CD14-positive monocyte (primary cell): ENCODE results near the gene SNPH. TPM values are rescaled to one million over a fixed set of nuclear protein-coding genes. Genes with fewer than 3 reads are reported as not detected.

Source experiments
- DNase-seq, 3 donors: peaks; one replicate each; pipeline ENCODE4 v3.0.0-alpha.2; 2011 to 2022
- H2AFZ ChIP-seq: 2 replicates; pipeline ENCODE4 v1.6.0; 2012; ENCODE audit warnings: mild to moderate bottlenecking, low read depth, low read length, inconsistent platforms; ENCODE audit not compliant: insufficient read depth, poor library complexity, severe bottlenecking
- H3K27ac ChIP-seq, 2 donors: 1 replicate in 1 of 2; 2 replicates in 1 of 2; pipeline ENCODE4 v1.5.1; 2012 to 2013; ENCODE audit warnings: low read length in 2 of 2, control low read depth in 1 of 2, inconsistent platforms in 1 of 2, low read depth in 1 of 2, mild to moderate bottlenecking in 1 of 2
- H3K27me3 ChIP-seq, 2 donors: one replicate each; pipeline versions ENCODE4 v1.6.0 to v1.6.1; 2011 to 2013; ENCODE audit warnings: low read length in 2 of 2; ENCODE audit not compliant: control insufficient read depth in 2 of 2, insufficient read depth in 2 of 2
- H3K36me3 ChIP-seq, 2 donors: replicated peaks in 1 of 2; 1 replicate in 1 of 2; 2 replicates in 1 of 2; pipeline versions ENCODE4 v1.5.1 to v1.6.1; 2012 to 2013; ENCODE audit warnings: low read length in 2 of 2, control low read depth in 1 of 2, inconsistent platforms in 1 of 2, mild to moderate bottlenecking in 1 of 2; ENCODE audit not compliant: insufficient read depth in 2 of 2, control insufficient read depth in 1 of 2
- H3K4me1 ChIP-seq, 2 donors: 1 replicate in 1 of 2; 2 replicates in 1 of 2; pipeline versions ENCODE4 v1.5.1 to v1.6.1; 2012 to 2013; ENCODE audit warnings: low read length in 2 of 2, control low read depth in 1 of 2, inconsistent platforms in 1 of 2, mild to moderate bottlenecking in 1 of 2, moderate library complexity in 1 of 2; ENCODE audit not compliant: insufficient read depth in 2 of 2, control insufficient read depth in 1 of 2
- H3K4me2 ChIP-seq: replicated peaks from 2 replicates; pipeline ENCODE3; 2012; ENCODE audit warnings: low read length, moderate library complexity, mild to moderate bottlenecking; ENCODE audit not compliant: poor library complexity, severe bottlenecking; ENCODE audit errors: extremely low read depth
- H3K4me3 ChIP-seq, 3 experiments: fragments of 200-600 bp in 1 of 3; sonication (generic) in 1 of 3; replicated peaks in 1 of 3; 1 replicate in 2 of 3; 2 replicates in 1 of 3; pipeline ENCODE4 v1.5.1; 2011 to 2013; ENCODE audit warnings: low read length in 3 of 3, mild to moderate bottlenecking in 3 of 3, control low read depth in 2 of 3, low read depth in 2 of 3, inconsistent platforms in 1 of 3, moderate library complexity in 1 of 3
- H3K79me2 ChIP-seq: 2 replicates; pipeline ENCODE4 v1.6.0; 2012; ENCODE audit warnings: mild to moderate bottlenecking, control low read depth, inconsistent platforms, low read length, moderate library complexity; ENCODE audit not compliant: insufficient read depth
- H3K9ac ChIP-seq: 2 replicates; pipeline ENCODE4 v1.6.0; 2017; ENCODE audit warnings: low read length, mild to moderate bottlenecking; ENCODE audit not compliant: insufficient read depth, poor library complexity, severe bottlenecking
- H3K9me3 ChIP-seq, 2 donors: replicated peaks in 1 of 2; 1 replicate in 1 of 2; 2 replicates in 1 of 2; pipeline versions ENCODE4 v1.5.1 to v1.6.1; 2012 to 2013; ENCODE audit warnings: low read length in 2 of 2, control low read depth in 1 of 2; ENCODE audit not compliant: control insufficient read depth in 1 of 2, insufficient read depth in 1 of 2
- H4K20me1 ChIP-seq: 2 replicates; pipeline ENCODE4 v1.6.0; 2012; ENCODE audit warnings: mild to moderate bottlenecking, low read length, control low read depth, moderate library complexity; ENCODE audit not compliant: insufficient read depth
- H3K27ac Mint-ChIP-seq, 7 donors: one replicate each; pipeline ENCODE4 v1.8.0; 2020; ENCODE audit warnings: mild to moderate bottlenecking in 7 of 7, mixed read lengths in 7 of 7, moderate library complexity in 6 of 7, inconsistent platforms in 2 of 7
- H3K27me3 Mint-ChIP-seq, 3 donors: one replicate each; pipeline ENCODE4 v1.8.0; 2021 to 2022; ENCODE audit warnings: low read depth in 3 of 3, mild to moderate bottlenecking in 3 of 3, mixed read lengths in 3 of 3, moderate library complexity in 3 of 3, inconsistent platforms in 1 of 3
- H3K36me3 Mint-ChIP-seq, 2 donors: one replicate each; pipeline ENCODE4 v1.8.0; 2020; ENCODE audit warnings: mixed read lengths in 2 of 2, inconsistent platforms in 1 of 2, mild to moderate bottlenecking in 1 of 2
- H3K4me1 Mint-ChIP-seq: one replicate; pipeline ENCODE4 v1.8.0; 2020; ENCODE audit warnings: mild to moderate bottlenecking, mixed read lengths
- H3K4me3 Mint-ChIP-seq, 2 donors: one replicate each; pipeline ENCODE4 v1.8.0; 2020; ENCODE audit warnings: mild to moderate bottlenecking in 2 of 2, mixed read lengths in 2 of 2, moderate library complexity in 1 of 2
- H3K9me3 Mint-ChIP-seq, 7 donors: one replicate each; pipeline ENCODE4 v1.8.0; 2020 to 2022; ENCODE audit warnings: mixed read lengths in 7 of 7, mild to moderate bottlenecking in 6 of 7, moderate library complexity in 6 of 7, inconsistent platforms in 2 of 7
- CTCF ChIP-seq: fragments of 200-600 bp; IDR thresholded peaks from one replicate; pipeline ENCODE4 v1.8.0; 2022; ENCODE audit warnings: antibody characterized with exemption, mild to moderate bottlenecking
- WGBS: methylation state at CpG from one replicate; pipeline ENCODE4 v1.1.5; 2013; ENCODE audit warnings: missing lambda C conversion rate; ENCODE audit not compliant: insufficient coverage; 5-methylcytosine and 5-hydroxymethylcytosine counted together
- intact Hi-C, 2 donors: fragments of 100-400 bp; cut with micrococcal nuclease; formaldehyde crosslinking; loops; one replicate each; pipeline versions ENCODE4 v1.15.0 to v1.15.1; 2023
- polyA plus RNA-seq, 3 donors: library from polyadenylated mRNA; depleted of rRNA in 1 of 3; unstranded in 2 of 3; stranded (reverse) in 1 of 3; fragments of 300-500 nt in 2 of 3; fragments of >200 nt in 1 of 3; fragmentation: Illumina TruSeq in 2 of 3; gene quantifications; 1 replicate in 2 of 3; 2 replicates in 1 of 3; pipeline ENCODE4 v1.2.3, GENCODE V29; 2012 to 2021

The SNPH gene
- polyA plus RNA-seq, 3 donors, result 0.07 to 0.10 TPM; not detected in 1

DNA sequence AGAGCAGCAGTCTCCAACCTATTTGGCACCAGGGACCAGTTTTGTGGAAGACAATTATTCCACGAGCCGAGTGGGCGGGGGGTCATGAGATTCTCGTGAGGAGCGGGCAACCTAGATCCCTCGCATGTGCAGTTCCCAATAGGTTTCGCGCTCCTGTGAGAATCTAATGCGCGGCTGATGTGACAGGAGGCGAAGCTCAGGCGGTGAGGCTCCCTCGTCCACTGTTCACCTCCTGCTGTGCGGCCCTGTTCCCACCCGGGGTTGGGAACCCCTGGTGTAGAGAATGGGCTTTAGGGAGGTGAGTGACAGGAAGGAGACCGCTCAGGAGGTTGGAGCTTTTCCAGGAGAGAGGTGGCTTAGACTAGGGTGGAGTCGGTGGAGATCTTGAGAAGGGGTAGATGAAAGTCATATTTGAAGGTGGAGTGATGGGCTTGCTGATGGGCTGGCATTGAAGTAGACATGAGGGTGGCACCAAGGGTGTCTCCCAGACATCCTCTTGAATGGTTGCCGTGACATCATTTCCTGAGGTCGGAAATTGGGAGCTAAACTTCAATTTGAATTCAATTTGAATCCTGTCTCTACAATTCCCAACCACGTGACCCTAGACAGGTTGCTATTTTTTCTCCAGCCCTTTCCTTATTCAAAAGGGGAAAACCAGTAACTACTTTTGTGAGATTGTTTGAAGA lies 41.7 kb upstream of the SNPH start:
- Histone ChIP-seq H3K36me3 (no peaks in the 10 kb centered on the region), H3K4me3 (no peak overlapping the region), H4K20me1 (no peaks in the 10 kb centered on the region), H2AFZ (no peak overlapping the region), H3K4me1 (peaks cover 14 to 17% of the 10 kb centered on the region in 2 donors), H3K4me2 (no peak overlapping the region), H3K27me3 (peaks cover 31 to 43% of the 10 kb centered on the region in 2 donors), H3K9me3 (no peaks in the 10 kb centered on the region), H3K27ac (no peak overlapping the region), H3K79me2 (no peaks in the 10 kb centered on the region), H3K9ac (no peak overlapping the region)
- Mint-ChIP-seq H3K27ac (no peak overlapping the region), H3K9me3 (peaks cover 3 to 36% (median 15%) of the 10 kb centered on the region in 7 donors), H3K4me3 (peak overlapping the region in 1 of 2 donors; percentile 53), H3K36me3 (peaks cover 0 to 2% of the 10 kb centered on the region in 2 donors), H3K27me3 (peaks cover 32 to 55% (median 35%) of the 10 kb centered on the region in 3 donors), H3K4me1 (peaks cover 16% of the 10 kb centered on the region)
- TF ChIP-seq CTCF, result no peak
- WGBS, result 95% methylated on average over 16 of the region's 20 CpGs
- intact Hi-C loops, result no loop called here
- no peak for DNase-seq

DNA sequence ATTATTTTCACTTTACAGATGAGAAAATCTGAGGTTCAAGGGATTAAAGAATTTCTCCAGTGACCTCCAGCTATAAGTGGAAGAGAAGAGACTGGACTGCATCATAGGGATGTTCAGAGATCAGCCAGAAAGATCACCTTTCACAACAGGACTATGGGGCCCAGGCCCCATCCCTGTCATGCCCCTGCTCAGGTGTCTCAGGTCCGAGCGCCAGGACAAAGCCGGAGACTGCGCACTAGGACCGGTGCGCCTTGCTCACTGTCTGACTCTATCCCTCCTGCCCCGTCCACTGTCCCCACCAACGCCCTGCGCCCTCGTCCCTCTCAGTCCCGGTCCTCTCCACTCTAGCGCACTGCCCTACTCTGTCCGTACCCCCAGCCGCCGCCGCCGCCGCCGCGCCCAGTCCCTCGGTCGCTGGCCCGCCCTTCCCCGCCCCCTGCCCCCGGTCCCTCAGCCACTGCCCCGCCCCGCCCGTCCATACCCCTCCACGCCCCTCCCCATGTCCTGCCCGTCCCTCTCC lies 40.8 kb upstream of the SNPH start:
- H3K27me3 ChIP-seq, result peaks cover 40 to 53% of the 10 kb centered on the region in 2 donors
- peaks cover 14 to 17% of the 10 kb centered on the region in 2 donors for H3K4me1 ChIP-seq
- H3K36me3 ChIP-seq, result no peaks in the 10 kb centered on the region
- H3K27ac ChIP-seq, result no peak overlapping the region
- peaks cover 16% of the 10 kb centered on the region for H3K4me1 Mint-ChIP-seq
- no peak overlapping the region for H3K9ac ChIP-seq
- H4K20me1 ChIP-seq, result no peaks in the 10 kb centered on the region
- no peak overlapping the region for H3K27ac Mint-ChIP-seq
- H3K27me3 Mint-ChIP-seq, result peaks cover 34 to 58% (median 38%) of the 10 kb centered on the region in 3 donors
- 9% methylated on average over 11 of the region's 30 CpGs for WGBS
- peaks cover 0 to 2% of the 10 kb centered on the region in 2 donors for H3K36me3 Mint-ChIP-seq
- H3K9me3 ChIP-seq, result no peaks in the 10 kb centered on the region
- peak overlapping the region; percentile 35 for H3K4me2 ChIP-seq
- no peaks in the 10 kb centered on the region for H3K79me2 ChIP-seq
- DNase-seq, result no peak
- intact Hi-C loops, result no loop called here
- peak overlapping the region; percentile 70 to 80 for H3K4me3 Mint-ChIP-seq
- H2AFZ ChIP-seq, result no peak overlapping the region
- no peak for TF ChIP-seq CTCF
- peaks cover 3 to 36% (median 15%) of the 10 kb centered on the region in 7 donors for H3K9me3 Mint-ChIP-seq
- peak overlapping the region in 1 of 3 experiments; percentile 34 for H3K4me3 ChIP-seq
